Loucy (cell line): Measurements from ENCODE around the gene SMIM35.

Experiments
- EZH2phosphoT487 ChIP-seq: fragments of 200-600 bp; IDR thresholded peaks from 2 replicates; pipeline ENCODE4 v1.6.1; 2018; ENCODE audit warnings: antibody characterized with exemption, mild to moderate bottlenecking, moderate library complexity, borderline replicate concordance
- TF ChIP-seq, protein P1 (sequence below): fragments of 200-600 bp; sonication (generic); conservative IDR thresholded peaks from 2 replicates; pipeline ENCODE4 v1.5.1; 2014; ENCODE audit warnings: mild to moderate bottlenecking, antibody characterized with exemption, low read length

DNA sequence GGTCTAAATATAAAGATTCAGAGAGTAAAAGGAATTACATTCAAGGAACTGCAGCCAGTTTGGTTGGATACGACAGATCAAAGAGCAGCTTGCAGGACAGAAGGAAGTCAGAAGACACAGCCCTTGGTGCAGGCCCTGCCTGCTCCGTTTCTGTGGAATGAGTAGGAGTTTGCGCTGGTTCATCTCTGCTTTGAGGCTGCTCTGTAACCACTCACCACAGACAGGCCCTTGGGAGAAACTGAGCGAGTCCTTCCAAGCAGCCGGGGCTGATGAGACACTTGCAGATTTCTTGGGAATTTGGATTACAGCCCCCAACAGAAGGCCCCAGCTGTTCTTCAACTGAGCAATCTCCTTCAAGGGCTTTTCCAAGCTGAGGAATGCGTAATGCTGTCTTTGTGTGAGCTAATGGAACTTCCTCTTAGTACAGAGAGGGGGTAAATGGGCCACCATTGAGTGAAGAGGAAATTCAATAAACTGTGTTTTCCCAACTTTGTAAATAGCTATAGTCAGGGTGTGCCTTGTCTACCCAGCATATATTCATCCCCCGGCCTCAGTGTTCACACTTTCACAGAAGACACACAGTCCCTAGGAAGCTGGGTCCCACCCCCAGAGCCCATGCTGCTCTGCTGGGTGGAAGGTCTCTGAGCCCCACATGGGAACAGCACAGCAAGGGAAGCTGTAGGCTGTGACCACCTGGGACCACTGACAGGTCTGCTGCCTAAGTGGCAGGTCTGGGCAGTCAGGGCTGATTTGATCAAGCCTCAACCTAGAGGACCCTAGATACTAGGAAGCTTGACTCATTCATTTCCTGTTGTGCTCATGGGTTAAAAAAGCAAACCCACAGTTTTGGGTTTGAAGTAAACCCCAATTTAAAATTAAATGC is 84.0 kb downstream of the SMIM35 start:
- TF ChIP-seq, protein P1, sequence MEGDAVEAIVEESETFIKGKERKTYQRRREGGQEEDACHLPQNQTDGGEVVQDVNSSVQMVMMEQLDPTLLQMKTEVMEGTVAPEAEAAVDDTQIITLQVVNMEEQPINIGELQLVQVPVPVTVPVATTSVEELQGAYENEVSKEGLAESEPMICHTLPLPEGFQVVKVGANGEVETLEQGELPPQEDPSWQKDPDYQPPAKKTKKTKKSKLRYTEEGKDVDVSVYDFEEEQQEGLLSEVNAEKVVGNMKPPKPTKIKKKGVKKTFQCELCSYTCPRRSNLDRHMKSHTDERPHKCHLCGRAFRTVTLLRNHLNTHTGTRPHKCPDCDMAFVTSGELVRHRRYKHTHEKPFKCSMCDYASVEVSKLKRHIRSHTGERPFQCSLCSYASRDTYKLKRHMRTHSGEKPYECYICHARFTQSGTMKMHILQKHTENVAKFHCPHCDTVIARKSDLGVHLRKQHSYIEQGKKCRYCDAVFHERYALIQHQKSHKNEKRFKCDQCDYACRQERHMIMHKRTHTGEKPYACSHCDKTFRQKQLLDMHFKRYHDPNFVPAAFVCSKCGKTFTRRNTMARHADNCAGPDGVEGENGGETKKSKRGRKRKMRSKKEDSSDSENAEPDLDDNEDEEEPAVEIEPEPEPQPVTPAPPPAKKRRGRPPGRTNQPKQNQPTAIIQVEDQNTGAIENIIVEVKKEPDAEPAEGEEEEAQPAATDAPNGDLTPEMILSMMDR, result no peak
- TF ChIP-seq EZH2phosphoT487, result no peak
